K562 (cell line): ENCODE results near the gene BBS1. TPM values are rescaled to one million over a fixed set of nuclear protein-coding genes. Genes with fewer than 3 reads are reported as not detected.

ENCODE experiments used
- ATAC-seq: fragments of 200-7000 bp; cut with Tn5 transposase; 3 replicates; pipeline ENCODE4 v1.9.1; 2020; ENCODE audit warnings: moderate library complexity
- BruUV-seq: library from RNA; stranded (reverse); fragments of 400-500 nt; replicated peaks from 2 replicates; lab custom pipeline; 2021; lab: Mats Ljungman, UMichigan
- CTCF ChIA-PET: fragments of 300-600 bp; formaldehyde crosslinking; extraction: SDS; loops from one replicate; lab custom pipeline; 2021; ENCODE audit warnings: low intra/inter-chr PET ratio; lab: Yijun Ruan, JAX
- POLR2A ChIA-PET: fragments of 300-600, 350-650 bp; sonication (Branson Sonifier 250); formaldehyde crosslinking; extraction: SDS; loops from one replicate; lab custom pipeline; 2021; ENCODE audit warnings: antibody characterized with exemption, inconsistent platforms; lab: Yijun Ruan, JAX
- DNase-seq, 4 experiments: peaks; one replicate each; pipeline versions ENCODE4 v3.0.0 to v3.0.0-alpha.2; 2011 to 2018; ENCODE audit warnings: low spot score in 3 of 4, mixed read lengths in 3 of 4; ENCODE audit errors: extremely low read depth in 1 of 4
- FAIRE-seq: peaks from 2 replicates; lab custom pipeline; 2011; peaks lifted over from hg19 to GRCh38; lab: Jason Lieb, UNC
- H2AFZ ChIP-seq: 2 replicates; pipeline ENCODE4 v1.6.0; 2011; ENCODE audit warnings: low read depth, low read length, control low read depth, inconsistent platforms
- H3K27ac ChIP-seq: fragments of 200-600 bp; 3 replicates; pipeline ENCODE4 v1.8.0; 2011; ENCODE audit warnings: low read depth, mild to moderate bottlenecking, control low read depth, inconsistent platforms, low read length, moderate library complexity, mixed read lengths; ENCODE audit errors: extremely low read depth
- H3K27me3 ChIP-seq, 2 experiments: fragments of 300-600 bp in 1 of 2; 2 replicates in 1 of 2; 3 replicates in 1 of 2; pipeline versions ENCODE4 v1.6.0 to v1.8.0; 2011; ENCODE audit warnings: inconsistent platforms in 2 of 2, low read length in 2 of 2, mild to moderate bottlenecking in 1 of 2, mixed read lengths in 1 of 2, moderate library complexity in 1 of 2; ENCODE audit not compliant: control insufficient read depth in 2 of 2, insufficient read depth in 2 of 2
- H3K36me3 ChIP-seq: fragments of 300-600 bp; 3 replicates; pipeline ENCODE4 v1.8.0; 2011; ENCODE audit warnings: mild to moderate bottlenecking, low read length, inconsistent platforms; ENCODE audit not compliant: control insufficient read depth, insufficient read depth
- H3K4me1 ChIP-seq, 2 experiments: fragments of 200-600 bp in 1 of 2; replicated peaks in 1 of 2; 2 replicates in 1 of 2; 3 replicates in 1 of 2; pipeline versions ENCODE4 v1.5.1 to v1.8.0; 2011; ENCODE audit warnings: inconsistent platforms in 2 of 2, low read length in 2 of 2, mild to moderate bottlenecking in 1 of 2, mixed read lengths in 1 of 2, moderate library complexity in 1 of 2; ENCODE audit not compliant: control insufficient read depth in 2 of 2, insufficient read depth in 2 of 2
- H3K4me2 ChIP-seq: 2 replicates; pipeline ENCODE4 v1.6.1; 2011; ENCODE audit warnings: low read length, control low read depth, inconsistent platforms, mixed read lengths; ENCODE audit not compliant: insufficient read depth
- H3K4me3 ChIP-seq: fragments of 200-600 bp; sonication (generic), shearing (Covaris generic); 2 replicates; pipeline ENCODE4 v1.5.1; 2016; ENCODE audit warnings: control low read depth, inconsistent platforms
- H3K79me2 ChIP-seq: fragments of 200-600 bp; 3 replicates; pipeline ENCODE4 v1.8.0; 2011; ENCODE audit warnings: low read length, inconsistent platforms; ENCODE audit not compliant: control insufficient read depth, insufficient read depth
- H3K9ac ChIP-seq, 2 experiments: 2 replicates each; pipeline versions ENCODE4 v1.6.0 to v1.6.1; 2011; ENCODE audit warnings: low read depth in 2 of 2, low read length in 2 of 2, control low read depth in 1 of 2, inconsistent platforms in 1 of 2, mild to moderate bottlenecking in 1 of 2, mixed read lengths in 1 of 2; ENCODE audit not compliant: insufficient read depth in 1 of 2
- H3K9me1 ChIP-seq: one replicate; pipeline ENCODE4 v1.6.0; 2011; ENCODE audit warnings: inconsistent platforms, mild to moderate bottlenecking, low read length, moderate library complexity; ENCODE audit not compliant: control insufficient read depth, insufficient read depth
- H3K9me3 ChIP-seq: replicated peaks from 2 replicates; pipeline ENCODE4 v1.5.1; 2011; ENCODE audit warnings: low read depth, low read length, inconsistent platforms; ENCODE audit not compliant: control insufficient read depth, insufficient read depth
- H4K20me1 ChIP-seq: replicated peaks from 2 replicates; pipeline ENCODE4 v1.6.1; 2011; ENCODE audit warnings: low read length, inconsistent platforms, mixed read lengths; ENCODE audit not compliant: control insufficient read depth, insufficient read depth
- ESRRB ChIP-seq: fragments of 250-450 bp; sonication (Bioruptor Pico); IDR thresholded peaks from 2 replicates; pipeline ENCODE4 v1.5.0; 2020; ENCODE audit warnings: mild to moderate bottlenecking, moderate library complexity, borderline replicate concordance
- FOXA1 ChIP-seq: fragments of 450-650 bp; IDR thresholded peaks from 2 replicates; pipeline ENCODE4 v1.6.1; 2016; ENCODE audit warnings: mild to moderate bottlenecking, borderline replicate concordance
- FOXP1 ChIP-seq: sonication (generic); formaldehyde crosslinking; IDR thresholded peaks from 2 replicates; pipeline ENCODE4 v1.8.0; 2022; ENCODE audit warnings: mild to moderate bottlenecking, missing genetic modification reagents
- GABPB1 ChIP-seq: sonication (generic); formaldehyde crosslinking; IDR thresholded peaks from 2 replicates; pipeline ENCODE4 v1.8.0; 2022; ENCODE audit warnings: mild to moderate bottlenecking, missing genetic modification reagents
- HEY1 ChIP-seq: fragments of 250-450 bp; sonication (Bioruptor Pico); IDR thresholded peaks from 2 replicates; pipeline ENCODE4 v1.5.0; 2020; ENCODE audit warnings: mild to moderate bottlenecking, moderate library complexity, borderline replicate concordance
- RFX7 ChIP-seq: fragments of 250-450 bp; sonication (Bioruptor Pico); IDR thresholded peaks from 2 replicates; pipeline ENCODE4 v1.5.1; 2021; ENCODE audit warnings: mild to moderate bottlenecking
- SRSF1 ChIP-seq: fragments of 200-400 bp; formaldehyde crosslinking; IDR thresholded peaks from 2 replicates; pipeline ENCODE4 v1.6.1; 2017; ENCODE audit warnings: mild to moderate bottlenecking, low read depth, low read length, moderate library complexity
- ZBED1 ChIP-seq: IDR thresholded peaks from 2 replicates; pipeline ENCODE4 v1.6.1; 2014
- ZNF263 ChIP-seq: sonication (generic); formaldehyde crosslinking; IDR thresholded peaks from 2 replicates; pipeline ENCODE4 v1.8.0; 2022; ENCODE audit warnings: mild to moderate bottlenecking, missing genetic modification reagents, borderline replicate concordance
- ZNF277 ChIP-seq: fragments of 250-450 bp; sonication (Bioruptor Pico); IDR thresholded peaks from 2 replicates; pipeline ENCODE4 v1.8.0; 2022; ENCODE audit warnings: inconsistent platforms, mild to moderate bottlenecking, moderate library complexity, borderline replicate concordance
- WGBS: fragments of 100-300 bp; shearing (Covaris generic); methylation state at CpG from one replicate; pipeline ENCODE4 v1.1.6; 2016; ENCODE audit warnings: low coverage, mixed read lengths; ENCODE audit not compliant: insufficient coverage; ENCODE audit errors: missing lambda C conversion rate; 5-methylcytosine and 5-hydroxymethylcytosine counted together
- in situ Hi-C: fragments of 300-500 bp; cut with MboI; formaldehyde crosslinking; loops from 4 replicates; pipeline ENCODE4 v1.15.0; 2018; ENCODE audit warnings: inconsistent platforms, mixed read lengths
- intact Hi-C: fragments of 100-400 bp; cut with micrococcal nuclease; formaldehyde crosslinking; loops from 2 replicates; pipeline ENCODE4 v1.14.2; 2022
- polyA plus RNA-seq, 8 experiments: library from polyadenylated mRNA; depleted of rRNA in 4 of 8; stranded (reverse) in 5 of 8; unstranded in 3 of 8; fragments of >200 nt; fragmentation: Nextera tagmentation in 2 of 8; fragmentation: Illumina TruSeq in 1 of 8; extraction: Ambion mirVana in 2 of 8; extraction: Trizol in 1 of 8; gene quantifications; 2 replicates each; pipeline versions ENCODE4 v1.2.1 to v1.2.3, GENCODE V29; 2011 to 2014; ENCODE audit warnings: inconsistent platforms in 1 of 8, missing spikeins in 1 of 8
- total RNA-seq, 7 experiments: library from RNA; depleted of rRNA in 6 of 7; stranded (reverse); fragments of >200 nt in 6 of 7; fragmentation: Illumina TruSeq in 2 of 7; extraction: Trizol in 2 of 7; gene quantifications; 2 replicates each; pipeline versions ENCODE4 v1.2.1 to v1.2.3, GENCODE V29; 2011 to 2021; ENCODE audit warnings: low replicate concordance in 1 of 7

Gene BBS1
- total and polyA plus RNA-seq, 9 of the 15 experiments (the other 6 are each of a cell fraction or from before 2014, with no cell fraction given), result 9.0 to 19.8 (median 12.1) TPM

GRCh38 chr11:66509131-66509561 lies 1.3 kb upstream of the BBS1 start:
- no peak for ATAC-seq
- Histone ChIP-seq H3K36me3 (peaks cover 16% of the 10 kb centered on the region; the same call in 1 of the 3 replicates), H3K27me3 (no peaks in the 10 kb centered on the region), H3K79me2 (peaks cover 9% of the 10 kb centered on the region), H3K4me2 (no peak overlapping the region), H3K4me3 (no peak overlapping the region), H3K9me3 (no peaks in the 10 kb centered on the region), H3K27ac (no peak overlapping the region), H2AFZ (no peak overlapping the region), H3K9ac (0 out of 4 replicates have a peak overlapping the region, but pooled peaks of 1 of the 2 experiments have one; percentile 40), H3K9me1 (no peaks in the 10 kb centered on the region), H4K20me1 (no peaks in the 10 kb centered on the region; the same call in 1 of the 2 replicates), H3K4me1 (peaks cover 3 to 9% of the 10 kb centered on the region in 2 experiments; a peak in 4 of 5 replicates)
- in situ Hi-C loops (no loop called here), intact Hi-C loops (no loop called here)
- DNase-seq, result no peak
- CTCF ChIA-PET, result no interaction called here
- POLR2A ChIA-PET, result interaction anchor here (0.6 to 1.4 kb wide), 2 partner anchors 22 to 91 kb away, joined by 3 to 4 read pairs; no protein-coding TSS in a partner anchor
- no peak for FAIRE-seq
- TF ChIP-seq FOXA1 (no peak), ZNF263 (no peak), HEY1 (CRISPR knock-in tag) (no peak), ZBED1 (no peak), FOXP1 (CRISPR knock-in tag) (no peak), RFX7 (no peak), SRSF1 (no peak), ZNF277 (CRISPR knock-in tag) (no peak), ESRRB (CRISPR knock-in tag) (no peak), GABPB1 (CRISPR knock-in tag) (no peak)
- 68% methylated on average over 6 of the region's 7 CpGs for WGBS
- BruUV-seq, result no TSS peak
